AG08395 (cell line): ENCODE measurements around the gene RBMX.
"Not testable (repeated sequence)": the region's sequence is repeated elsewhere in the genome, so short reads cannot be mapped to it uniquely, and the experiment has no call there.

ENCODE experiments used
- DNase-seq: peaks from one replicate; pipeline ENCODE4 v3.0.0; 2012; ENCODE audit warnings: mixed read lengths, low spot score

The RBMX gene

GRCh38 chrX:136880452-136881013 lies at the start of gene RBMX:
Gene RBMX (minus strand): TSS chrX:136880725. CDS start chrX:136879427, 1,298 bp downstream.
- DNase-seq: peak; percentile 95

GRCh38 chrX:136921438-136921837 lies 40.9 kb upstream of the RBMX start:
- DNase-seq: not testable (repeated sequence)

GRCh38 chrX:136920001-136920400 lies 39.5 kb upstream of the RBMX start:
- no peak for DNase-seq

GRCh38 chrX:136916827-136917226 lies 36.3 kb upstream of the RBMX start:
- DNase-seq: no peak

- not testable (repeated sequence) for DNase-seq
Measured at GRCh38 chrX:136911661-136912060, 31.1 kb upstream of the RBMX start.

- no peak for DNase-seq
Measured at GRCh38 chrX:136911253-136911652, 30.7 kb upstream of the RBMX start.

- DNase-seq: no peak
Measured at GRCh38 chrX:136910565-136911035, 30.1 kb upstream of the RBMX start.

- DNase-seq: peak; percentile 79
Measured at GRCh38 chrX:136909706-136910564, 29.4 kb upstream of the RBMX start.

- peak; percentile 92 for DNase-seq
Measured at GRCh38 chrX:136909119-136909705, 28.7 kb upstream of the RBMX start.

GRCh38 chrX:136907621-136908020 lies 27.1 kb upstream of the RBMX start:
- DNase-seq: no peak

- DNase-seq: no peak
Measured at GRCh38 chrX:136906921-136907510, 26.5 kb upstream of the RBMX start.

- not testable (repeated sequence) for DNase-seq
Measured at GRCh38 chrX:136904067-136904466, 23.5 kb upstream of the RBMX start.

GRCh38 chrX:136900071-136900470 lies 19.5 kb upstream of the RBMX start:
- DNase-seq: not testable (repeated sequence)

- no peak for DNase-seq
Measured at GRCh38 chrX:136899221-136899620, 18.7 kb upstream of the RBMX start.

- not testable (repeated sequence) for DNase-seq
Measured at GRCh38 chrX:136898752-136899151, 18.2 kb upstream of the RBMX start.

GRCh38 chrX:136896121-136896914 lies 15.8 kb upstream of the RBMX start:
- no peak for DNase-seq

GRCh38 chrX:136892412-136892811 lies 11.9 kb upstream of the RBMX start:
- no peak for DNase-seq

- DNase-seq: not testable (repeated sequence)
Measured at GRCh38 chrX:136890596-136890995, 10.1 kb upstream of the RBMX start.

GRCh38 chrX:136889269-136889668 lies 8.7 kb upstream of the RBMX start:
- no peak for DNase-seq

GRCh38 chrX:136880003-136880451 lies 498 bp downstream of the RBMX start:
- peak; percentile 10 for DNase-seq

- no peak for DNase-seq
Measured at GRCh38 chrX:136879001-136879687, 1.4 kb downstream of the RBMX start.
